Activated effector memory CD4-positive, alpha-beta T cell treated with Interleukin-2 at 50 U/mL for 16 hours (primary cell): ENCODE measurements around the gene SPEM3.
"Not testable (repeated sequence)": the region's sequence is repeated elsewhere in the genome, so short reads cannot be mapped to it uniquely, and the experiment has no call there.

Experiments used
- DNase-seq: peaks from one replicate; pipeline ENCODE4 v3.0.0-alpha.2; 2020

Gene SPEM3

DNA sequence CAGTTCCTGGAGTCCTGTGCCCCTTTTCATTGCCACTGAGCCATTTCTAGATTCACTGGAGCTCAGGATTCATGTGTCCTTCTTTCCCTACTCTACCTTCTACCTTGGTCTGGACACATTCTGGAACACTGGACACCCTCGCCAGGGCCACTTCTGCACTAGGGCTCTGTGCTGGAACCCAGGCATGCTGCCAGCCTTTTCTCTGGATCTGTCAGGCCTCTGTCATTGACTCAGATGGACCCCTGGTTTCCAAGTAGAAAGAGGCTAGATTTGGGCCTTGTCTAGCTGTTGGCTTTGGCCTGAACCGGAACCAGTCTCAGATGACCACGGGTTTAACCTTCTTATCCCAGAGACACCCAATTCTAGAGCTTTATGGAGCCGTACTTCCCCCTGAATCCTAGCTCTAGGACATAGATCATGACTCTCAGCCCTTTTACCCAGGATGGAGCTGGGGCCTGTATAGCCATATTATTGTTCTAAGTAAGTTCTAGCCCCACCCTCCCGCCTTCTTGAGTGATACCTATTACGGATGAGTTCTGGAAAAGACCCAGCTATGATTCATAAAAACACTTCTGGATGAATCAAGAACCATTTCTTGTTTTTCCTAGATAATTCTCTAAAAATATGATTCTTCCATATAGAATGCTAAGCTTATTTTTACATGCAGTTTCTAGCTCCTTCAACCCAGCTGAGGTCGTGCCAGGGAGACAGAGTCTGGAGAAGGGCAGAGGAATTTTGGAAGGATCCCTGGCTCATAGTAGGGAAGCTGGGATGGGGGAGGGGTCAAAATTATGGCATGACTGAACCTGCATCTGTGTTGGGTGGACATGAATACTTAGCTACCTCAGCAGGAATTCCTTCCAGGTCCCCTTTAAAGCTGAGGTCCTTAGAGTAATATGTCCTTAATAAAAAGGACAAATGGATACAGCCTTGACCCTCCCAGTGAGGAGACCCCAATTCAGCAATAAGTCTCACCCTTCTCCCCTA lies 15.1 kb downstream of the SPEM3 start:
- no peak for DNase-seq

DNA sequence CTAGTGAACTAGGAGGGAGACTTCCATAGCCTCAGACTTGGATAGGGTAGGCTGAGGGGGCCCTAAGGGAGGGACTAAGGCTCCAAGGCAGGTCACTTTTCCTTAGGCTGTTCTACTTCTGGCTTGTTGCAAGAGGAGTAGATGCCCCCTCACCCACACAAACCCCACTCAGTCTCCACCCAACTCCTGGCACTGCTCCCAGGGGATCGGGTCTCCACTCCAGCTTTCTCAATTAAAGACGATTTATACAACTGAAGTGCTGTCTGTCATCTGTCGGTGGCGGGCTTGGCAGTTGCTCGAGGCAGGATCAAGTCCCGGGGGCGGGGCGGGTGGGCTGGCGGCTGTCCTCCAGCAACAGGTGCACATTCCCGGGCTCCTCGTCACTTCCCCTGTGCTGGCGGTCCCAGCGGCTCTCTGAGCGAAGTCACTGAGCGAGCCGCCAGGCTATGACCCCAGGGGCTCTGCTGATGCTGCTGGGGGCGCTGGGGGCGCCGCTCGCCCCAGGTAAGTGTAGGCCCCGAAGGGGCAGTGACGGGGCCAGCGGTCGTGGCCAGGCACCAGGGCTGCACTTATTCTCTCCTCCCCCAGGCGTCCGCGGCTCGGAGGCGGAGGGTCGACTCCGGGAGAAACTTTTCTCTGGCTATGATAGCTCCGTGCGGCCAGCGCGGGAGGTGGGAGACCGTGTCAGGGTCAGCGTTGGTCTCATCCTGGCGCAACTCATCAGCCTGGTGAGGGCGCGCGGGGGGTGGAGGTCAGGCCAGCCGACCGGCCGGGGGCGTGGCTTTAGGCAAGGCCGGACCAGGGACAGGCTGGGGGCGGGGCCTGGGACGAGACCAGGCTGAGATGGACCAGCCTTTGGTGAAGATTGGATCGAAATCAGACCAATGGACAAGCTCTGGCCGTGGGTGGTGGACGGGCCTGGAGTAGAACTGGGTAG lies 16.3 kb downstream of the SPEM3 start, which contains the start of gene CHRNB1:
CHRNB1 (plus strand) TSS at position 380 of the 937 bp plus-strand sequence; CDS start at position 447, 67 bp downstream.
- no peak for DNase-seq

DNA sequence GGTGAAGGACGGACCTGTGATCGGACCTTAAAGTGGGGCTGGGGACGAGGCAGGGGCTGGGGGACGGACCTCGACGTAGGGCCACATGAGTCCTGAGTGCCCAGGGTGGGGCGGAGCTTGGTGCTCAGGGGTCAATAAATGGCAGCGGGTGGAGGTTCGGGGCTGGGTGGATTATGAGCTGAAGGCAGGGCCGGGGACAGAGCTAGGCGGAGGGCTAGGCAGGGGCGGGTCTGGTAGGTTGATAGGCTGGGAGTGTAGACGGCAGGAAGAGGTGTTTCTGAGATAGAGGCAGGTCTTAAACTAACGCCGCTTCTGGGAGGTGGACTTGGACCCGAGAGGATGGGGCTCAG lies 16.9 kb downstream of the SPEM3 start:
- DNase-seq: peak; percentile 19

DNA sequence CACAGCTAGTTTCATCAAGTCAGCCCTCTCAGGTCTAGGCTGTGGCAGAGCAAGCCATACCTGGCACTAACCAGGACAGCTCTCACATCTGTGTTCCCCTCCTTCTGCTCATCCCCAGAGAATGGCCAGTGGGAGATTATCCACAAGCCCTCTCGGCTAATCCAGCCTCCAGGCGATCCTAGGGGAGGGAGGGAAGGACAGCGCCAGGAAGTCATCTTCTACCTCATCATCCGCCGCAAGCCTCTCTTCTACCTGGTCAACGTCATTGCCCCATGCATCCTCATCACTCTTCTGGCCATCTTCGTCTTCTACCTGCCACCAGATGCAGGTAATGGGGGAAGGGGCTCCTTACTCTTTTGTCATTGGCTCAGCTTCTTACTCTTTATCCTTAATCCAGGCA lies 19.8 kb downstream of the SPEM3 start:
- DNase-seq: no peak

DNA sequence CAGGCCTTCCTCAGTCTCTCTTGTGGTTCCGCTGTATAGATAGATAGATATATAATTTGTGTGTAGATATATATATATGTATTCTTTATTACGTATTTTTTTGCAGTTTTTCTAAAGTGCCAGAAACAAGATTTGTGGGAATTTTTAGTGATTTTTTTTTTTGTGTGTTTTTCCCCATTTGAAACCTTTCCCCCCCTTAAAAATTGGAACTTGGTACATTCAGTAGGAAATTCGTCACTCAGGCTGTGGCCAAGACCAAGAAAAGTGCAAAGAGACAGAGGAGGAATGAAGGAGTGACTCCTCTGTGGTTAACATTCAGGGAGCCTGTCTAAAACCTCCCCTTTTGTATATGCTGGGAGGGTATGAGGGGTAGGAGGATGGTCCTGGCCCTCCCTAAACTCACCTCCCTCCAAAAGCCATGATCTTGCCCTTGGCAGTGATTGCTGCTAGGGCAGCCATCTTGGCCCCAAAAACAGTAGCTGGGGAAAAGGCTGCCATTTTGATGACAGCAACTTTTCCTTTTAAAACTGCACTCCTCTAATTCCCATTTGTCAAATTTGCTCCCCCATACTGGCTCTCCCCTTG lies 31.4 kb downstream of the SPEM3 start:
- no peak for DNase-seq

- no peak for DNase-seq
Observed at GRCh38 chr17:7460850-7461660, 32.4 kb downstream of the SPEM3 start.

DNA sequence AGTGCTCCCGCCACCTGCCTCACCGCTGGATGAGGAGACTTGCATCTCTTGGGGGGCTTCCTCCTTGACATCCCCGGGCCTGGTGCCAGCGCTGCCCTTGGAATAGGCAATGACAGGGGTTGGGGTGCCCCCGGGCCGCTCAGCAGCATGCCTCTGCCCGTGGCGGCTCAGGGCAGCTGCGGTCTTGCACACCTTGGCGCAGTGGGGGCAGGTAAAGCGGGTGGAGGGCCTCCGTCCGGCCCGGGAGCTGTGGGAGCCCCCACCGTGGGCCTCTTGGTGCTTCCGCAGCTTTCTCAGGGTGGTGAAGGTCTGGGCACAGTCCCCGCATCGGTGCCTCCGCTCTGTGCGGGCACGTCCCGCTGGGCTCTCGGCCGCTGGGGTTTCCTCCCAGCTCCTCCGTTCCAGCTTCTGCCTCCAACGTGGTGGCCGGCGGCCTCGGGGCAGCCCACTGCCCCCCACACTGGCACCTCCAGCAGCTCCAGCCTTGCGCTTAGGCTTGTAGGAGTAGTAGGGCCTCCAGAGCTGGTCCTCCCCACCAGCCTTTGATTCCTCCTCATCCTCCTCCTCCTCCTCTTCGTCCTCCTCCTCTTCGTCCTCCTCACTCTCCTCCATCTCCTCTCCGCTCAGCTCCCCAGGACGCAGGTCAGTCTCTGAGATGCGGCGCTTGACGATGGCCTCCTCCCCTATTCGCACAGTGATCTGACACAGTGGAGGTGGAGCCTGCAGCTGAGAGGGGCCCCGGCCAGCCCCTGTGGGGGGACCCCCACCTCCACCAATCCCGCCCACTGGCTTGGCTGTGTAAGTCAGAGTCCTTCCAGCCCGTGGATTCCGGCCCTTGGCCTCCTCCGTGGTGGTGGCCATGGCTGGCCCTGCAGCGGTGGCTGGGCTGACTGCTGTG lies 34.1 kb downstream of the SPEM3 start:
- no peak for DNase-seq

- DNase-seq: no peak
Observed at GRCh38 chr17:7463372-7463846, 34.8 kb downstream of the SPEM3 start.

DNA sequence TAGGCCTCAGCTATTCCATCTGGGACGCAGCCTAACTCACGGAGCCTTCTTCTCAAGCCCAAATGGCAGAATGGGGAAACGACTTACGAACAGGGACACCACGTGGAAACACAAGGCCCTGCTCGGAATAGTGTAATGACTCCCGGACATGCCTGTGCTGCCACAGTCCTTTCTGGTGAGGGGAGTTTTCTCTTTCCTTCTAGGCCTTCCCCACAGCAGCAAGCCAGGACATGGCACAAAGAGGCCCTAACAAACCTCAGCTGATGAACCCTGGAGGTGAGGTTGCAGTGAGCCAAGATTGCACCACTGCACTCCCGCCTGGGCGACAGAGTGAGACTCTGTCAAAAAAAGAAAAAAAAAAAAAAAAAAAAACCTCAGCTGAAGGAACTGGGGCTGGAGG lies 35.4 kb downstream of the SPEM3 start:
- no peak for DNase-seq

- DNase-seq: no peak
Observed at GRCh38 chr17:7465597-7466275, 37.1 kb downstream of the SPEM3 start.

DNA sequence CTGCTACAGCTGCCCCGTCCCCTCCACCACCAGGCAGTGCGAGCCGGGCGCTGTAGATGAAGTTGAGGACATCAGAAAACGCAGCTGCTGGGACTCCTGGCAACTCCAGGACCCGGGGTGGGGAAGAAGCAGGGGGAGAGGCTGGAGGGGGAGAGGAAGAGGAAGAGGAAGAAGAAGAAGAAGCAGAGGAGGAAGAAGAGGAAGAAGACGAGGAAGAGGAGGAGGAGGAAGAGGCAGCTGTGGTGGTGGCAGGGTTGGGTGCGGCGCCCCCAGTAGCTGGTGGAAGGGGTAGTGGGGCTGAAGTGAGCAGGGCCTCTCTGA lies 37.6 kb downstream of the SPEM3 start:
- no peak for DNase-seq

DNA sequence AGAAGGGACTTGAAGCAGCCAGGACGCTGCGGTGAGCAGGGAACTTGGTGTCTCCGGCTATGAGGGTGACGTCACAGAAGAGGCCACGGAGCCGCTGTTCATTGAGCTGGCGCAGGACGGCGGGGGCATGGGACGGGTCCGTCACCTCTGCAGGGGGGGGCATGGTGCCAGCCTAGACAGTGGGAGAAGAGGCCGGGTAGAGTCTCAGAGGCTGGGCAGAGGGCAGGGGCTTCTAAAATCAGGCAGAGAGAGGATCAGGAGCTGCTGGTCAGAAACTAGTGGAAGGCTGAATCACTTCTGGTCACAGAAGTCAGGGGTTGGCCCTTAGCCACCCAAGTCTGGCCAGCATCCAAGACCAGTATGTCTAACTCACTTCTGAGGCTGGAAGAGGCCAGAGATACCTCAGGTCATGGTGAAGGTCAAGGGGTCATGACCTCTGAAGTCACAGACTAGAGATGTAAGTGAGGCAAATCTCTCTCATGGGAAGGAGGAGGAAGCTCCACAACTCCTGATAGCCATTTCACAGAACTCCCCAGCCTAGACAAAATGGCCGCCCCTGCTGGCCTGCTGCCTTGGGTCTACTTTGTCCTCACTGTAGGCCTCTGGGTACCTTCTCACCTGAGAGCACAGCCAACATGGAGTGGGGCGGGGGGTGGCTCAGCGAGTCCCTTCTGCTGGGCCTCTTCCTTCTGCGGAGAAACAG lies 38.1 kb downstream of the SPEM3 start:
- no peak for DNase-seq

GRCh38 chr17:7467498-7467897 lies 38.8 kb downstream of the SPEM3 start:
- DNase-seq: no peak

- no peak for DNase-seq
Observed at GRCh38 chr17:7468290-7468689, 39.6 kb downstream of the SPEM3 start.

- DNase-seq: no peak
Observed at GRCh38 chr17:7468804-7469389, 40.2 kb downstream of the SPEM3 start.

DNA sequence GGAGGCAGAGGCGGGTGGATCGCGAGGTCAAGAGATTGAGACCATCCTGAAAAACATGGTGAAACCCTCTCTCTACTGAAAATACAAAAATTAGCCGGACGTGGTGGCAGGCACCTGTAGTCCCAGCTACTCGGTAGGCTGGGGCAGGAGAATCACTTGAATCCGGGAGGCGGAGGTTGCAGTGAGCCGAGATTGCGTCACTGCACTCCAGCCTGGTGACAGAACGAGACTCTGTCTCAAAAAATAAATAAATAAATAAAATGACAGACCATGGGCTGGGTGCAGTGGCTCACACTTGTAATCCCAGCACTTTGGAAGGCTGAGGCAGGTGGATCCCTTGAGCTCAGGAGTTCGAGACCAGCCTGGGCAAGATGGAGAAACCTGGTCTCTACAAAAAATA lies 41.2 kb downstream of the SPEM3 start:
- not testable (repeated sequence) for DNase-seq

DNA sequence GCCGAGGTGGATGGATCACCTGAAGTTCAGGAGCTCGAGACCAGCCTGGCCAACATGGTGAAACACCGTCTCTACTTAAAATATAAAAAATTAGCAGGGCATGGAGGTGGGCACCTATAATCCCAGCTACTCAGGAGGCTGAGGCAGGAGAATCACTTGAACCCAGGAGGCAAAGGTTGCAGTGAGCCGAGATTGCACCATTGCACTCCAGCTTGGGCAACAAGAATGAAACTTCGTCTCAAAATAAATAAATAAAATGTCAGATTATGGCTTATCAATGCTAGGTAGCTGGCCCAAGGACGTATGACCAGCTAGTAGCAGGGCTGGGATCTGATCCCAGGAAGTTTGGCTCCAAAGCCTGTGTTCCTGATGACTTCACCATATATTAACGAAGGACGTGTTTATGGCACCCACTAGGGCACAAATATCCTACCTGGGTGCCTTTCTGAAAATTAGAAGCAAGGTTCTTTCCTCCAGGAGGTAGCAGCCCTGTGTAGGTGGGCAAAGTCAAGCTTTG lies 41.9 kb downstream of the SPEM3 start:
- not testable (repeated sequence) for DNase-seq

- DNase-seq: no peak
Observed at GRCh38 chr17:7471729-7472128, 43.1 kb downstream of the SPEM3 start.

GRCh38 chr17:7474767-7475166 lies 46.1 kb downstream of the SPEM3 start:
- not testable (repeated sequence) for DNase-seq
